Activated naive CD8-positive, alpha-beta T cell treated with anti-CD3 and anti-CD28 coated beads for 36 hours (primary cell): Measurements from ENCODE around the gene SACS. TPM values are rescaled to one million over a fixed set of nuclear protein-coding genes. Genes with fewer than 3 reads are reported as not detected.
A peak's percentile ranks its signal among the peaks of the same experiment; 100 is the strongest.

ENCODE experiments used
- DNase-seq: peaks from one replicate; pipeline ENCODE4 v3.0.0; 2021
- H3K27ac Mint-ChIP-seq: one replicate; pipeline ENCODE4 v1.8.0; 2022; ENCODE audit warnings: mild to moderate bottlenecking, moderate library complexity, mixed read lengths
- H3K27me3 Mint-ChIP-seq: one replicate; pipeline ENCODE4 v1.8.0; 2022; ENCODE audit warnings: mild to moderate bottlenecking, mixed read lengths
- H3K36me3 Mint-ChIP-seq: one replicate; pipeline ENCODE4 v1.8.0; 2021; ENCODE audit warnings: mild to moderate bottlenecking, mixed read lengths
- H3K4me1 Mint-ChIP-seq: one replicate; pipeline ENCODE4 v1.8.0; 2021; ENCODE audit warnings: mixed read lengths
- H3K4me3 Mint-ChIP-seq: one replicate; pipeline ENCODE4 v1.8.0; 2022; ENCODE audit warnings: mild to moderate bottlenecking, moderate library complexity, mixed read lengths
- H3K9me3 Mint-ChIP-seq: one replicate; pipeline ENCODE4 v1.8.0; 2022; ENCODE audit warnings: mixed read lengths
- total RNA-seq, 2 experiments: library from RNA; stranded (reverse); gene quantifications; one replicate each; pipeline ENCODE4 v1.2.3, GENCODE V29; 2021

Gene SACS, protein sequence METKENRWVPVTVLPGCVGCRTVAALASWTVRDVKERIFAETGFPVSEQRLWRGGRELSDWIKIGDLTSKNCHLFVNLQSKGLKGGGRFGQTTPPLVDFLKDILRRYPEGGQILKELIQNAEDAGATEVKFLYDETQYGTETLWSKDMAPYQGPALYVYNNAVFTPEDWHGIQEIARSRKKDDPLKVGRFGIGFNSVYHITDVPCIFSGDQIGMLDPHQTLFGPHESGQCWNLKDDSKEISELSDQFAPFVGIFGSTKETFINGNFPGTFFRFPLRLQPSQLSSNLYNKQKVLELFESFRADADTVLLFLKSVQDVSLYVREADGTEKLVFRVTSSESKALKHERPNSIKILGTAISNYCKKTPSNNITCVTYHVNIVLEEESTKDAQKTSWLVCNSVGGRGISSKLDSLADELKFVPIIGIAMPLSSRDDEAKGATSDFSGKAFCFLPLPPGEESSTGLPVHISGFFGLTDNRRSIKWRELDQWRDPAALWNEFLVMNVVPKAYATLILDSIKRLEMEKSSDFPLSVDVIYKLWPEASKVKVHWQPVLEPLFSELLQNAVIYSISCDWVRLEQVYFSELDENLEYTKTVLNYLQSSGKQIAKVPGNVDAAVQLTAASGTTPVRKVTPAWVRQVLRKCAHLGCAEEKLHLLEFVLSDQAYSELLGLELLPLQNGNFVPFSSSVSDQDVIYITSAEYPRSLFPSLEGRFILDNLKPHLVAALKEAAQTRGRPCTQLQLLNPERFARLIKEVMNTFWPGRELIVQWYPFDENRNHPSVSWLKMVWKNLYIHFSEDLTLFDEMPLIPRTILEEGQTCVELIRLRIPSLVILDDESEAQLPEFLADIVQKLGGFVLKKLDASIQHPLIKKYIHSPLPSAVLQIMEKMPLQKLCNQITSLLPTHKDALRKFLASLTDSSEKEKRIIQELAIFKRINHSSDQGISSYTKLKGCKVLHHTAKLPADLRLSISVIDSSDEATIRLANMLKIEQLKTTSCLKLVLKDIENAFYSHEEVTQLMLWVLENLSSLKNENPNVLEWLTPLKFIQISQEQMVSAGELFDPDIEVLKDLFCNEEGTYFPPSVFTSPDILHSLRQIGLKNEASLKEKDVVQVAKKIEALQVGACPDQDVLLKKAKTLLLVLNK (N-terminal part only)
- total RNA-seq = 10 to 100 TPM; 47.5 to 50.6 TPM

DNA sequence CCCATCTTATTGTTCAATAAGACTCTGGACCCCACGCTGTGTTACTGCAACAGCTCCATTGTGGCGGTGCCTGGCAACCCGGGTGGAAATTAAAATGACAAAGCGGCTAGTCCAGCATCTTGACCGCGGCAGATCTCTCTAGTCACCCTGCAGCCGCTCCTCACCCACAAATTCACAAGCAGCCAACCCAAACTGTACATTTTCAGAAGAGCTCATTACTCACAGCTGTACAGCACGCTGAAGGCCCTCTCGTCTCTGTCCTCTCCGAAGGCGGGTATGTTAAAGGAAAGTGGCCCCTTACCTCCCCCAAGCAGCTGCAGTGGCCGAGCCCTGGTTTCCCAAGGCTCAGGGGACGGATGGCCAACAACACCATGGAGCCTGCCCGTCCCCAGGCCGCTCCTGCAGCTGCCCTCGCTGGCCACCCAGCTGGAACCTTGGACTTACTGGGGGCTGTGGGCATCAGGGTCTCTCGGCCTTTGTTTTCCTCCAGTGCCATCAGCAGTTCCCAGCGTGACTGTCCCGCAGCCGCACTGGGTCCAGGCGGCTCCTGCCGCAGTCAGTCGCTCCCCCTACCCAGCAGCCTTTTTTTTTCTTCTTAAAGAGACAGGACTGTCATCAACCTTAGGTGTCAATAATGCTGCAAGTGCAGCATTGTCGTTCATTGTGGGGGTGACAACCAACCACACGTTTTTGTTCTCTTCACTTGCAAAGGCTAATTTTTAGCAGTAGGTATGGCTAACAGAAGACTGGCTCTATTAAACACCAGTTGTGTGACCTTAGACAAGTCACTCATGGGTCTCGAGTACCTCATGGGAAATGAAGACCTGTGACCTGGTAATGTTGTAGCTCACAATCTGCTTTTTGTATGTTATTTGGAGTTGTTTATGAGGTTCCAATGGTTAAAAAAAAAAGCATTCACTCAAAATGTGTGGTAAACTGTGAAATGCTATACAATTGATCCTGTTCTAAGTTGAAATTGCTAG lies at the start of gene SACS:
Gene SACS (minus strand): TSS at position 532 of the 983 bp plus-strand sequence. CDS start 22,463 bp downstream, outside the sequence.
- Mint-ChIP-seq H3K27me3 (peaks cover 48% of the 10 kb centered on the region), H3K27ac (no peak within 1 kb of the TSS), H3K4me3 (peak within 1 kb of the TSS; percentile 32), H3K4me1 (peaks cover 4% of the 10 kb centered on the region), H3K36me3 (no peaks in the 10 kb centered on the region), H3K9me3 (no peaks in the 10 kb centered on the region)
- no peak for DNase-seq

DNA sequence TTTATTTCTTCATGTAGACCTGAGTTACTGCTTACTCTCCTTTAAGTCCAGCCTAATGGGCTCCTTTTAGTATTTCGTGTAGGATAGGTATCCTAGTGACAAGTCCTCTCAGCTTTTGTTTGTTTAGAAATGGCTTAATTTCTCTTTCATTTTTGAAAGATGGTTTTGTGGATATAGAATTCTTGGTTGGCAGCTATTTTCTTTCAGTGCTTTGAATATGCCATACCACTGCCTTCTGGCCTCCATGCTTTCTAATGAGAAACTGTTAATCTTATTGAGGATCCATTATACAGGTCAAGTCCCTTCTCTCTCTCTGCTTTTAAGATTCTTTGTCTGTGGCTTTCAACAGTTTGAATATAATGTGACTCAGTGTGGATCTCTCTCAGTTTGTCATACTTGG lies 46.8 kb upstream of the SACS start:
- no peak overlapping the region for H3K27ac Mint-ChIP-seq
- H3K9me3 Mint-ChIP-seq = peaks cover 16% of the 10 kb centered on the region
- peaks cover 2% of the 10 kb centered on the region for H3K36me3 Mint-ChIP-seq
- H3K4me3 Mint-ChIP-seq = no peak overlapping the region
- peaks cover 16% of the 10 kb centered on the region for H3K27me3 Mint-ChIP-seq
- no peaks in the 10 kb centered on the region for H3K4me1 Mint-ChIP-seq
- DNase-seq = no peak

DNA sequence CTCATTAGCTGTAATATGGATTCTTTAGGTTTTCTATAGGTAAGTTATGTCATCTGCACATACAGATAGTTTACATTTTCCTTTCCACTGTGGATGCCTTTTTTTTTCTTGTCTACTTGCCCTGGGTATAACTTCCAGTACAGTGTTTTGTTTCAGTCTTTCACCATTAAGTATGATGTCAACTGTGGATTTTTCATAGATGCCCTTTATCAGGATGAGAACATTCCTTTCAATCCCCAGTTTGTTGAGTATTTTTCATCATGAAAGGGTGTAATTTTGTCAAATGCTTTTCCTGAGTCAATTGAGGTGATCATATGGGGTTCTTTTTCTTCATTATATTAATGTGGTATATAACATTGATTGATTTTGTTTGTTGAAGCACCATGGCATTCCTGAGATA lies 43.6 kb upstream of the SACS start:
- no peak overlapping the region for H3K27ac Mint-ChIP-seq
- peaks cover 16% of the 10 kb centered on the region for H3K9me3 Mint-ChIP-seq
- H3K4me3 Mint-ChIP-seq = no peak overlapping the region
- H3K36me3 Mint-ChIP-seq = peaks cover 2% of the 10 kb centered on the region
- H3K4me1 Mint-ChIP-seq = no peaks in the 10 kb centered on the region
- no peak for DNase-seq
- H3K27me3 Mint-ChIP-seq = peaks cover 9% of the 10 kb centered on the region

DNA sequence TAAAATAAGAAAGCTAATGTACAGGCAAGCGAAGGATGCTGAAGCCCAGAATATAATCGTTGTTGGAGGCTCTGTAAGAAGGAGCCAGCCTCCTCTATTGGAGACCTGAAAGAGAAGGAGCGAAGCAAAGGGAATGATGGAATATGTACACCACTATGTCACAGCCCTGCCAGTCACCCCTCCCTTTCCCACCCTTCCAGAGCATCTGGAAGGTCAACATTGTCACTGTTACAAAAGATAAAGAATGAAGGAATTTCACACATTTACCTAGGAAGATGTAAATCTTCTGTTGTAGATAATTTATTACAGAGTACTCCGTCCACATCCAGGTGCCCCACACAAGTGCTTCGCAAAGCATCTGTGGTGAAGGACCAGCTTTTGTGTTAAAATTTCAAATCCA lies 39.7 kb upstream of the SACS start:
- DNase-seq = no peak
- Mint-ChIP-seq H3K27ac (no peak overlapping the region), H3K36me3 (no peaks in the 10 kb centered on the region), H3K4me1 (no peaks in the 10 kb centered on the region), H3K4me3 (no peak overlapping the region), H3K27me3 (peaks cover 7% of the 10 kb centered on the region), H3K9me3 (no peaks in the 10 kb centered on the region)

DNA sequence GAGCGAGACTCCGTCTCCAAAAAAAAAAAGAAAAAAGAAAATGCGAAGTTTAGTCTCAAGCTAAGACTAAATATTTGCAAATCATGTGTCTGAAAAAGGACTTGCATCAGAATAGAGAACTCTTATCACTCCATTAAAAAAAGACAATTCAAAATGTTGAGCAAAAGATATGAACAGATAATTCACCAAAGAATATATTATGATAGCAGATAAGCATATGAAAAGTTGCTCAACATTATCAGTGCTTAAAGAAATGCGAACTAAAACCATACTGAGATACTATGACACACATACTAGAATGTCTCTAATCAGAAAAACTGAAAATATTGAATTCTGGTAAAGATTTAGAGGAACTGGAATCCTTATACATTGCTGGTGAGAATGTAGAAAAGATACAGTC lies 38.7 kb upstream of the SACS start:
- Mint-ChIP-seq H3K4me3 (no peak overlapping the region), H3K27me3 (peaks cover 7% of the 10 kb centered on the region), H3K4me1 (peaks cover 3% of the 10 kb centered on the region), H3K36me3 (no peaks in the 10 kb centered on the region), H3K9me3 (no peaks in the 10 kb centered on the region), H3K27ac (no peak overlapping the region)
- no peak for DNase-seq

DNA sequence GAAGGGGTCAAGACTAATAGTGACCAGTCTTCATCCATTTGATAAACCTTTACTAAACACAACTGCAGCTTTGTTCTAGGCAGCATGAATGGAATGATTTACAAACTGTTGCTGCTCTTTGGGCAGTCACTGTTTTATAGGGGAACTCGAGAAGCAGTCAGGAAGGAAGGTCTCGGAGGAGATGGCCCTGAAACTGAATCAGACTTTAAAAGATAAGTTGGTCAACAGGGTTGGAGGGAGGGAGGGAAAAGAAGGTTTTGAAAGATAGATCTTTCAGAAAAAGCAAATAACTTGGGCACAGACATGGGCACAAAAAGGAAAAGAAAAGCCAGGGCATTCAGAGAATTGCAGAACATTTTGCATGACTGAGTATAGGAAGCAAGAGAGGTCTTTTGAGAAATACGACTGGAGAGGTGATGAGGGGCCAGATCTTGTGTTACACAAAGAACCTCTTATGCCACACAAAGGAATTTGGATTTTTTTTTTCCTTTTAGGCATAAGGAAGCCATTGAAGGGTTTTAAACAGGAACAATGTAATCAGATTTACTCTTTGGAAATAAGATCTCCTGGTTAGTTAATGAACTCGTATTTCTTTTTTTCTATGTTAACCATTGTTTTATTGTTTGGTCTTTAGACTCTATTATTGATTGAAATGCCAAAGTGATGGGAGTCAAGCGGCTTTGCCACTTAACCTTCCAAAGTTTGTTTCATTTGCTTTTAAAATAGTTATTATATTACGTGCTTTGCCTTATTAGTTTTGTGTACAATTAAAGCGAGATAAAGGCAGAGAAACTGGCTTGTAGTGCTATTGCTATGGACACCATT lies 37.5 kb upstream of the SACS start:
- H3K27me3 Mint-ChIP-seq = peaks cover 4% of the 10 kb centered on the region

DNA sequence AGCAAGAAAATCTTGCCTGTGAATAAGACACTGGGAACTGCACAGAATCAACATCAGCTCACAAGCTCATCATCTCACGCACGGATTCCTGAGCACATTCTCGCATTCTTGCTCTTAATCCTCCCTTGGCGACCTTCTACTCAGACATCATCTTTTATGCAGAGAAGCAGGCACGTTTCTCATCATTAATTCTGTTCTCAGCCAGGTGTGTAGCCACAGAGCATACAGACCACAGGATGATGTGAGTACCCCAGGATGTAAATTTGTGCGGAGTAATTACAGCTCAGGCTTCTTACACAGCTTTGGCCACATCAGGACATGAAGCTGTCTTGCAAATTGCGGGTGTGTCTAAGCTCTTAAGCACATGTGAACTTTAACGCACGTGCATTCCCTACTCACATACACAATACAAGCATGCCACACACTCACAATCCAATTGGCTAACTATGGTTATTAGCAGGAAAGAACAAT lies 36.5 kb upstream of the SACS start:
- Mint-ChIP-seq H3K36me3 (no peaks in the 10 kb centered on the region), H3K4me3 (no peak overlapping the region), H3K27ac (no peak overlapping the region), H3K27me3 (peaks cover 3% of the 10 kb centered on the region), H3K9me3 (peaks cover 3% of the 10 kb centered on the region), H3K4me1 (peaks cover 9% of the 10 kb centered on the region)
- DNase-seq = no peak

More for the DNA sequence above, 37.5 kb upstream of the SACS start:
- Mint-ChIP-seq H3K27ac (no peak overlapping the region), H3K4me3 (no peak overlapping the region), H3K9me3 (no peaks in the 10 kb centered on the region), H3K36me3 (no peaks in the 10 kb centered on the region), H3K4me1 (peaks cover 8% of the 10 kb centered on the region)
- no peak for DNase-seq

DNA sequence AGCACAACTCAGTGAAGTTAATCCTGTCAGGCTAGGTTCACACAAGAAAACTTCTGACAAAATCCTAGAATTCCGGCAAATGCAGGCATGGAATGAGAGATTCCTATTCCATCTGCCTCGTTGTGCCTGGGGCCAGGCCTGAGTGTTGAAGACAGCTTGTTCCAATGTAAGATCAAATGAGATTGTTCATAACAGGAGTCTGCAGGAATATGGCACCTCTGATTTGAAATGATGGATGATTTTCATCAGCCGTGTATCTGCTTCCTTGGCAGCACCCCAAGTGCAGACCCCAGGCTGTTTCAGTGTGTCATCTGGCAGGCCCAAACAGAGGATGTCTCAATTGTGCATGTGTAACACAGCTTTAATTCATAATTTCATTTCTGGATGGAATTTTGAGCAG lies 35.3 kb upstream of the SACS start:
- Mint-ChIP-seq H3K27me3 (peaks cover 3% of the 10 kb centered on the region), H3K27ac (no peak overlapping the region), H3K4me1 (peaks cover 9% of the 10 kb centered on the region), H3K9me3 (peaks cover 3% of the 10 kb centered on the region), H3K36me3 (no peaks in the 10 kb centered on the region), H3K4me3 (no peak overlapping the region)
- no peak for DNase-seq

DNA sequence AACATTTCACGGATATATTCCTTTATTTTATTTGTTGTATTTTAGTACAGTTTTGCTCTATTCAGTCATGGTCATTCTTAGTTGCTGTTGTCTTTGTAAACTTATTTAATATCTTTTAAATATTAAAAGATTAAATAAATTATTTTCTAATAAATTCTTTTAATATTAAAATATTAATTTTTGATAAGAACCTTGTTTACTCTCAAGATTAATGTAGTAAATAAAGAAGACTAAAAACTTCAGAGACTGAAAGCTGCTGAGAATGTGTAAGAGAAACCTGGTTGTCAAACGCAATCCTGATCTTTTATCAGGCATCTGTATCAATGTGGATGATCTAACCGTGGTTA lies 34.4 kb upstream of the SACS start:
- H3K27me3 Mint-ChIP-seq = peaks cover 6% of the 10 kb centered on the region
- no peak overlapping the region for H3K27ac Mint-ChIP-seq
- no peak for DNase-seq
- no peaks in the 10 kb centered on the region for H3K36me3 Mint-ChIP-seq
- H3K9me3 Mint-ChIP-seq = peaks cover 3% of the 10 kb centered on the region
- no peak overlapping the region for H3K4me3 Mint-ChIP-seq
- peaks cover 9% of the 10 kb centered on the region for H3K4me1 Mint-ChIP-seq

DNA sequence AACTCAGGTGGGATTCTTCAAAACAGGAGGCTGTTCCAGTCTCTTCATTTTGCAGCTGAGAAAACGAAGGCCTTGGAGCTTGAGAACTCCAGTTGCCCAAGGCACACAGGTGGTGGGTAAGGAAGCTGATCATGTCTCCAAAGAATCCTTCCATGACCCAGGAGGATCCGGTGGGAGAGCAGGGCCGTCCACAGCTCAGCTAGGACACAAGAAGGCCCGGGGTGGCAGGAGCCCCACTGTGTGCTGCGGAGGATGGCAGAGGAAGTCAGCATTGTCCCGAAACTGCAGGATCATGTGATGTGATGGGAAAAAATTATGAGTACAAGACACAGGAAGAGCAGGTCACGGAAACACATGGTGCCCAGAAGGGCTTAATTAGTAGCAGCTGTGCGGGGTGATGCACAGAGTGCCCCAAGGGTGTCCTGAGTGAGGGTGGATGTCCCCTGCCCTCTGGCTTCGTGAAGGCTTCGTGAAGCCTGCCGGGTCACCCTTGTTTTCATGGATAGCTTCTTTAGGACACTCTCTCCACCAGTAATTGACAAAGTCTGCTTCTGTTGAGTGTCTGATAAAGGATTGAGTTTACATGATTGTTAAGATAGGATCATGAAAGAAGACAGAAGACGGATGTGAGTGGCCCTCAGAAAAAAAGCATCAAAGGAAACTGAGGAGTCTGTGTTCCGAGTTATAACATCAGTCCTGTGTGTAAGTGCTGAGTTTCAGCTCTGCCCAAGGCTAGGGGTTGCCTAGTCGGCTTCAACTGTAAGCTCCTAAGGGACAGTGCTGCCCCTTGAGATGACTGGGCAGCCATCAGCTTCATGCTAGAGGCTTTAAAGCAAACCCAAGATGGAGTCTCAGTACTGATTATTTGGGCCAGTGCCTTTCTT lies 33.8 kb upstream of the SACS start:
- no peaks in the 10 kb centered on the region for H3K36me3 Mint-ChIP-seq
- no peak overlapping the region for H3K27ac Mint-ChIP-seq
- peaks cover 9% of the 10 kb centered on the region for H3K4me1 Mint-ChIP-seq

DNA sequence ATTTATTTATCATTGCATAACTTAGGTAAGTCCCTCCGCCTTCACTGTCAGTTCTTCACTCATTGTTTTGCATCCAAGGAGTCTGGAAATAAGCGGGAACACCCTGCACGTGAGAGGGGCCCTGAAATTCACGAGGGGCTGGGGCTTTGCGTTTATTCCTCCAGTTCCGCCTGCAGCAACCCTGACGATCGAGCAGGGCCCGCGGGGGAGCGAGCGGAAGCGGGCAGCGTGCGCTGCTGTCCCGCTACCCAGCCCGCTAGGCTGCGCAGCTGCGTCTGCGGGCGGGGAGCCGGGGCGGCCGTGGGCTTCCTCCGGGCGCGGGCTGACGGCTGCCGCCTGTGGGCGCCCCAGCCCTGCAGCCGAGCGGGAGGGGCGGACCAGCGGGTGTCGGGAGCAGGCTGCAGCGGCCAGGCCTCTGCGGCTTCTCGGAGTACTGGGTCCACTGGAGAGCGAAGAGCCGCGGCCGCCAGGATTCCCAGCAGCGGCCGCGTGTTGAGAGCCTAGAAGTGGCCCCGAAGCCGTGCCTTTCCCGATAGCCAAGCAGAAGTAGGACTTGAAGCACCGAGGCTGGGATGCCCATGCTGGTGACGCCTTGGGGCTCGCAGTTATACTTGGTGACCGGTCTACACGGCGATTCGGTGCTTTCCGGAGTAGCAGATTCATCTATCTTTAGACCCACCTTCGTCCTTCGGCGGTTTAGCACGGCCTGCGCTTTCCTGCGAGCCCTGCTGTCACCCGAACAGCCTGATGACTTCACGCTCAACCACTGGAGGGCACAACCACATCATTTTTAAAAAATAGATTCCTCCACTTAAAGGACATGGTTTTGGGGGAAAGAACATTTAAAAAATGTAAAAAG lies 32.9 kb upstream of the SACS start:
- peaks cover 6% of the 10 kb centered on the region for H3K27me3 Mint-ChIP-seq
- H3K9me3 Mint-ChIP-seq = peaks cover 3% of the 10 kb centered on the region
- H3K4me1 Mint-ChIP-seq = peaks cover 9% of the 10 kb centered on the region
- H3K36me3 Mint-ChIP-seq = no peaks in the 10 kb centered on the region
- peak; percentile 62 for DNase-seq
- no peak overlapping the region for H3K27ac Mint-ChIP-seq
- peak overlapping the region; percentile 57 for H3K4me3 Mint-ChIP-seq

More for the DNA sequence above, 33.8 kb upstream of the SACS start:
- Mint-ChIP-seq H3K27me3 (peaks cover 6% of the 10 kb centered on the region), H3K4me3 (no peak overlapping the region), H3K9me3 (peaks cover 3% of the 10 kb centered on the region)
- no peak for DNase-seq

DNA sequence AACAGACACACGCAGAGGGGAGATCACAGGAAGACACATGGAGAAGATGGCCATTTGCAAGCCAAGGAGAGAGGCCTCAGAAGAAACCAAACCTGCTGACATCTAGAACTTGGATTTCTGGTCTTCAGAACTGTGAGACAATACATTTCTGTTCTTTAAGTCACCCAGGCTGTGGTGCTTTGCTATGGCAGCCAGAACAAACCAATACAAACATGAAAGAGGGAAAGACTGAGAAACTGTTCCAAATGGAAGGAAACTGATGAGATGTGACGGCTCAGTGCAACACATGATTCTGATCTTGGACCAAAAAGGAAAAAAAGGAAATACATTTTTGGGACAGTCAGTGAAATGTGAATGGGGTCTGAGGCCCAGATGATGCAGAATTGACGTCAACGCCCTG lies 30.2 kb upstream of the SACS start:
- Mint-ChIP-seq H3K4me3 (no peak overlapping the region), H3K9me3 (peaks cover 3% of the 10 kb centered on the region), H3K36me3 (no peaks in the 10 kb centered on the region), H3K27ac (no peak overlapping the region), H3K27me3 (peaks cover 3% of the 10 kb centered on the region), H3K4me1 (peaks cover 9% of the 10 kb centered on the region)
- no peak for DNase-seq
